Caki2 (cell line): Measurements from ENCODE around the gene SHISA5. TPM values are rescaled to one million over a fixed set of nuclear protein-coding genes. Genes with fewer than 3 reads are reported as not detected.
"Not testable (repeated sequence)": the region's sequence is repeated elsewhere in the genome, so short reads cannot be mapped to it uniquely, and the experiment has no call there.

Source experiments
- DNase-seq: peaks from one replicate; pipeline ENCODE4 v3.0.0-alpha.2; 2015; ENCODE audit warnings: low read depth
- in situ Hi-C: cut with HindIII; loops from 2 replicates; pipeline ENCODE4 v1.10.0; 2016; ENCODE audit warnings: low sequenced_read_pairs, low pct_unique_long_range_greater_than_20kb, mixed read lengths
- total RNA-seq: library from RNA; depleted of rRNA; stranded (reverse); fragments of >200 nt; shearing (Covaris generic); gene quantifications from 2 replicates; pipeline ENCODE4 v1.2.3, GENCODE V29; 2014; ENCODE audit warnings: low replicate concordance

Gene SHISA5
- total RNA-seq, 1 experiment from 2014 or later = 132 TPM

- in situ Hi-C loops = no loop called here
These were observed 36.9 kb downstream of the SHISA5 start for GRCh38 chr3:48467110-48467454.

GRCh38 chr3:48466386-48467109 is 37.4 kb downstream of the SHISA5 start:
- in situ Hi-C loops = no loop called here
- no peak for DNase-seq

More at GRCh38 chr3:48467110-48467454, 36.9 kb downstream of the SHISA5 start:
- no peak for DNase-seq

- in situ Hi-C loops = no loop called here
- peak; percentile 99 for DNase-seq
These were observed 38.2 kb downstream of the SHISA5 start for GRCh38 chr3:48465531-48466378.

- DNase-seq = no peak
- in situ Hi-C loops = no loop called here
These were observed 38.8 kb downstream of the SHISA5 start for GRCh38 chr3:48465237-48465530.

GRCh38 chr3:48464713-48465221 is 39.2 kb downstream of the SHISA5 start:
- in situ Hi-C loops = no loop called here
- DNase-seq = no peak

- in situ Hi-C loops = no loop called here
These were observed 40.3 kb downstream of the SHISA5 start for GRCh38 chr3:48463703-48464102.

GRCh38 chr3:48461767-48462166 is 42.2 kb downstream of the SHISA5 start:
- in situ Hi-C loops, DNase-seq: not testable (repeated sequence)

More at GRCh38 chr3:48463703-48464102, 40.3 kb downstream of the SHISA5 start:
- DNase-seq = no peak

GRCh38 chr3:48460517-48460902 is 43.5 kb downstream of the SHISA5 start:
- in situ Hi-C loops = no loop called here
- DNase-seq = no peak

GRCh38 chr3:48459773-48460516 is 44.0 kb downstream of the SHISA5 start:
- DNase-seq = no peak
- in situ Hi-C loops = no loop called here

- no peak for DNase-seq
- in situ Hi-C loops = no loop called here
These were observed 44.6 kb downstream of the SHISA5 start for GRCh38 chr3:48459331-48459730.

GRCh38 chr3:48456456-48456855 is 47.5 kb downstream of the SHISA5 start:
- in situ Hi-C loops = no loop called here
- no peak for DNase-seq

- no peak for DNase-seq
- in situ Hi-C loops = no loop called here
These were observed 52.7 kb downstream of the SHISA5 start for GRCh38 chr3:48451270-48451669.

GRCh38 chr3:48446425-48447193 is 57.4 kb downstream of the SHISA5 start, which contains the start of gene ATRIP:
ATRIP (plus strand) TSS chr3:48446737; CDS start chr3:48446846, 109 bp downstream.
- in situ Hi-C loops = no loop called here

GRCh38 chr3:48446043-48446424 is 57.9 kb downstream of the SHISA5 start:
- in situ Hi-C loops = no loop called here
- DNase-seq = no peak

More at GRCh38 chr3:48446425-48447193, 57.4 kb downstream of the SHISA5 start, which contains the start of gene ATRIP:
- peak; percentile 84 for DNase-seq

- in situ Hi-C loops = no loop called here
- no peak for DNase-seq
These were observed 58.6 kb downstream of the SHISA5 start for GRCh38 chr3:48445277-48445882.

- no peak for DNase-seq
- in situ Hi-C loops = no loop called here
These were observed 62.0 kb downstream of the SHISA5 start for GRCh38 chr3:48441940-48442339.

- no peak for DNase-seq
- in situ Hi-C loops = no loop called here
These were observed 63.4 kb downstream of the SHISA5 start for GRCh38 chr3:48440590-48440958.
